GM10266 (cell line): ENCODE measurements around the gene TMEM63B.
"Not testable (repeated sequence)": the region's sequence is repeated elsewhere in the genome, so short reads cannot be mapped to it uniquely, and the experiment has no call there.

Experiments
- DNase-seq: peaks from one replicate; pipeline ENCODE4 v3.0.0; 2012; ENCODE audit errors: extremely low spot score
- TF ChIP-seq, protein P1 (sequence below): IDR thresholded peaks from 2 replicates; pipeline ENCODE4 v1.5.1; 2012; ENCODE audit warnings: mild to moderate bottlenecking, low read depth; ENCODE audit not compliant: control insufficient read depth, insufficient read depth; ENCODE audit errors: missing control alignments

The TMEM63B gene

GRCh38 chr6:44143731-44144130 lies 16.4 kb downstream of the TMEM63B start:
- TF ChIP-seq, protein P1, sequence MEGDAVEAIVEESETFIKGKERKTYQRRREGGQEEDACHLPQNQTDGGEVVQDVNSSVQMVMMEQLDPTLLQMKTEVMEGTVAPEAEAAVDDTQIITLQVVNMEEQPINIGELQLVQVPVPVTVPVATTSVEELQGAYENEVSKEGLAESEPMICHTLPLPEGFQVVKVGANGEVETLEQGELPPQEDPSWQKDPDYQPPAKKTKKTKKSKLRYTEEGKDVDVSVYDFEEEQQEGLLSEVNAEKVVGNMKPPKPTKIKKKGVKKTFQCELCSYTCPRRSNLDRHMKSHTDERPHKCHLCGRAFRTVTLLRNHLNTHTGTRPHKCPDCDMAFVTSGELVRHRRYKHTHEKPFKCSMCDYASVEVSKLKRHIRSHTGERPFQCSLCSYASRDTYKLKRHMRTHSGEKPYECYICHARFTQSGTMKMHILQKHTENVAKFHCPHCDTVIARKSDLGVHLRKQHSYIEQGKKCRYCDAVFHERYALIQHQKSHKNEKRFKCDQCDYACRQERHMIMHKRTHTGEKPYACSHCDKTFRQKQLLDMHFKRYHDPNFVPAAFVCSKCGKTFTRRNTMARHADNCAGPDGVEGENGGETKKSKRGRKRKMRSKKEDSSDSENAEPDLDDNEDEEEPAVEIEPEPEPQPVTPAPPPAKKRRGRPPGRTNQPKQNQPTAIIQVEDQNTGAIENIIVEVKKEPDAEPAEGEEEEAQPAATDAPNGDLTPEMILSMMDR = no peak
- DNase-seq = no peak

- DNase-seq = not testable (repeated sequence)
These were observed 17.2 kb downstream of the TMEM63B start for GRCh38 chr6:44144536-44144935.

DNA sequence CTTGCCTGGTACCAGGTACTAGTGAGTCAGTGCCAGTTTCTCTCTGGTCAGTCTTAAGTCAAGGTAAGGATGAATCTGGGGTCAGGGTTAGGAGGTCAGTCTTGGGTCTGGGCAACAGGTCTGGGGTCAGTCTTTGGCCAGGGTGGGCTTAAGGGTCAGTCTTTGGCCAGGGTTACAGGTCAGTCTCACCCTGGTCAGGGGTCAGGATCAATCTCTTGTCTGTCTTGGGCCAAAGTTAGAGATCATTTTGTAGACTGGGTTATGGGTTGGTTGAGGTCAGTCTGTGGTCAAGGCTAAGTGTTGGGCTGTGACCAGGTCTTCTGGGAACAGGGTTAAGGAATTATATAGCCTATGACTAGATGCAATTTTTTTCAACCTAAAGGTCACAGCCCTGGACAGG lies 18.5 kb downstream of the TMEM63B start:
- TF ChIP-seq, protein P1 = no peak

DNA sequence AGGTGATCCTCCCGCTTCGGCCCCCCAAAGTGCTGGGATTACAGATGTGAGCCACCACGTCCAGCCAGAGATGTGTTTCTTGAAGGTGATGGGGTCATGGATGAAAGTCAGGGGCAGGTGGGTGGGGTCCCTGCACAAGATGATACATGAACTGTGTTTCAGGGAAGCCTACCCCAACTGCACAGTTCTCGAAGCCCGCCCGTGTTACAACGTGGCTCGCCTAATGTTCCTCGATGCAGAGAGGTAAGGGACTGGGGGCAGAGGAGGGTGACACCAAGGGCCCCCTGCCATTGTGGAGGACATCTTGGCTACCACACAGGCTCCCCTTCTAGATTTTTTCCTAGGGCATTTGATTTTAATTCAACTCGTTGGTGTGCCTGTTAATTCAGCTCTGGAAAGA lies 19.3 kb downstream of the TMEM63B start:
- no peak for DNase-seq
- TF ChIP-seq, protein P1 = no peak

More for the DNA sequence above, 18.5 kb downstream of the TMEM63B start:
- no peak for DNase-seq

GRCh38 chr6:44147256-44147655 lies 19.9 kb downstream of the TMEM63B start:
- no peak for DNase-seq
- TF ChIP-seq, protein P1 = no peak

GRCh38 chr6:44148306-44148705 lies 21.0 kb downstream of the TMEM63B start:
- TF ChIP-seq, protein P1 = no peak
- DNase-seq = no peak

DNA sequence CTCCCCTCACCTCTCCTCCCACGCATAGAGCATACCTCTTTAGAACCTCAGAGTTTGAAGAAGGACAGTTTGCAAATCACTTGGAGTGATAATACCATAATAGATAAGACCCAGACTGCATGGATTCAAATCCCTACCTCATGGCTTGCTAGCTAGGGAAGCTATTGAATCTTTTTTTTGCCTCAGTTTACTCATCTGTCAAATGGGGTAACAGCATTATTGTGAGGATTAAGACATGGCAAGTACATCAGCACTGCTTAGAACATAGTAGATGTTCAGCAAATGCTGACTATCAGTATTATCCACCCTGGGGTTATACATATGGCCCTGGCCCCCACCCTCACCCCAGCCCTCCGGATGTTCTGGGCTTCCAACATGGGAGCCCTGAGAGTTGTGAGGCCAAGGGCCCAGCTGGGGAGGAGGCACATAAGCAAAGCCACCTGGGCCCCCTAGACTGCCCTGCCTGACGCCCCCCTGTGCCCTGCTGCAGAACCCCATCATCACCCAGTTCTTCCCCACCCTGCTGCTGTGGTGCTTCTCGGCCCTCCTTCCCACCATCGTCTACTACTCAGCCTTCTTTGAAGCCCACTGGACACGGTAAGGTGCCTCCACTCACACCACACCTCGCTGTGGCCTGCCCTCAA lies 22.1 kb downstream of the TMEM63B start:
- DNase-seq = no peak
- TF ChIP-seq, protein P1 = no peak
